HG03565 (cell line): ENCODE measurements around the gene YBEY.
A peak's percentile ranks its signal among the peaks of the same experiment; 100 is the strongest.
"Not testable (repeated sequence)": the region's sequence is repeated elsewhere in the genome, so short reads cannot be mapped to it uniquely, and the experiment has no call there.

Experiments
- ATAC-seq: cut with Tn5 transposase; IDR thresholded peaks from one replicate; pipeline ENCODE4 v1.9.1; 2021; ENCODE audit warnings: mild to moderate bottlenecking, moderate library complexity; ENCODE audit not compliant: unreplicated experiment

YBEY gene, protein sequence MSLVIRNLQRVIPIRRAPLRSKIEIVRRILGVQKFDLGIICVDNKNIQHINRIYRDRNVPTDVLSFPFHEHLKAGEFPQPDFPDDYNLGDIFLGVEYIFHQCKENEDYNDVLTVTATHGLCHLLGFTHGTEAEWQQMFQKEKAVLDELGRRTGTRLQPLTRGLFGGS

DNA sequence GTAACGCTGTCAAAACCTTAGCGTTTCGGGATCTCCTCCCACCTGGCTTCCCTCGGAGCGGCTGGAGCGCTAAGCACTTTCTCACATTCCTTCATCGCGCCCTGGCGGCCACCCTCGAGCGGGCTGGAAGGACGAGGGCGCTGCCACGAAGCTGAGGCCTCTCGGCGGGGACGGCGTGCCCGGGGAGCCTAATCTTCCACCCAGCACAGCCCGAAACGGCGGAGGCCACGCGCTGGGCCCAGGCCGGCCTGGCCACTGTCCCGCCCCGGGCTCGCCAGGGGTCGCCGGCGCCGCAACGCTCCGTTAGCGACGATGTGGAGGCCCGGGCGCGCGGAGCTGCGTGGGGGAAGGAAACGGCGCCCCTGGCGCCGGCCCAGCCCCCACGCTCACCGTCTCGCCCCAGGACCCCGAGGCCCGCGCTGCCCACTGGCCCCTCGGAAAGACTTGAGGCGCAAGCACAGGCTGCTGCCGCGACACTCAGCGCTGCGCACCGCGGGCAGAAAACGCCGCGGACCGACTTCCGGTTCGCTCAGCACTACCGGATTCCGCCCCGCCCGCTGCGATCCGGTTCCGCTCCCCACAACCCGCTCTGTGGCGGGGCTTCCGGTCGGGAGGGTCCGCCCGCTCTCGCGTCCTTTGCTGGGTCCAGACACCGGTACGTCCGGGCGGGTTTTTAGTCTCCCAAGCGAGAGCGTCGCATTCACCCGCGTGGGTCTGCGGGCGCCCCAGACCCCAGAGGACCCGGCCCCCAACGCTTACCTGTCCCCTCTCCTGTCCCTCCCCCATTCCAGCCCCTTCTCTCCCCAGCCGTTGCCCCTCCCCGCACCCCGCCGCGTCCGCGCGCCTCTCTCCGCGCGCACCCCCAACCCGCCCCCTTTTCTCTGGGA, at the start of gene YBEY:
TSS of gene YBEY (plus strand) at position 582 of the 887 bp plus-strand sequence. CDS start 572 bp downstream, outside the sequence.
- ATAC-seq = peak; percentile 73

DNA sequence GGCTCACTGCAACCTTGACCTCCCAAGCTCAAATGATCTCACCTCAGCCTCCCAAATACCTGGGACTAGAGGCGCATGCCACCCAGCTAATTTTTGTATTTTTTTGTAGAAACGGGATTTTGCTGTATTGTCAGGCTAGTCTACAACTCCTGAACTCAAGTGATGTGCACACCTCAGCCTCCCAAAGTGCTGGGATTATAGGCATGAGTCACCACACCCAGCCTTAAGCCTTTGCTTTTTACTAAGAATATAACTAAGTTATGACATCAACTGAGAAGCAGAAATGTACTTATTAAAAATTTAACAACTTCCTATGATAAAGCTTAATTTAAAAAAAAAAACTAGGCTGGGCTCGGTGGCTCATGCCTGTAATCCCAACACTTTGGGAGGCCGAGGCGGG, 48.7 kb upstream of the YBEY start:
- ATAC-seq = no peak

DNA sequence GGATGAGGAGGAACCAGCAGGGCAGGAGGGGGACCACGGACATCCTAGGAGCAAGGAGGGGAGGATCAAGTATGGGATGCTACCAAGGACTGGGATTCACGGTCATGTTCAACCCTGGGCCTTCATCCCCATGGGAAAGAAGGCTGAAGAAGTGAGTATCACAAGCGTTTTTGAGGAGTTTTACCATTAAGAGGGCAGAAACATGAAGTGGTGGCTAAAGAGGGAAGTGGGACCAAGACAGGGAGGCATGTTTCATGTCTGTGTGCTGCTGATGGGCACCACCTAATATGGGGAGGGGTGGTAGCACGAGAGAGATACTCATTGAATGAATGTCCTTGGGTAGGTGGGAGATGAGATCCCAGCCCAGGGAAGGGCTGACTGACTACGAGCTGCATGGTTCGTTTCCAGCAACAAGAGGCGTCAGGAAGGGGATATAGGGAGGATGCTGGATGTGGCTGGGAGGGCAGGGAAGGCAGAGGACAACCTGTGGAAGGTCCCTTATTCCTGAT, 46.3 kb upstream of the YBEY start:
- no peak for ATAC-seq

DNA sequence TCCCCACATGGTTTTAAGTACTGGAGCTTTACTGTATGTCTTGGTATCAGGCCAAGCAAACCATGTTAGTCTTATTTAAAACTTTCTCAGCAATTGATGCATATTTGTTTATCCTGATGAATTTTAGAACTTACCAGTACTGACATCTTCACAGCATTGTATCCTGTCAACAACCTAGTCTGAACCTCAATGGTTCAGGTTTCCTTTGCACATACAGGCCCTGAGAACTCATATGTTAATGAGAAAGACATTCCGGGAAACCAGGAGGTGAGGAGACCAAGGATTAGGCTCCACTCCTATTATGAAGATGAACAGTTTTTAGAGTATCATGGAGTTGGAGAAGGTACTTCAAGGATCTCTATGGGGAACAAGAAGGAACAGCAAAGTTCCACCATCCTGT, 44.6 kb upstream of the YBEY start:
- ATAC-seq = not testable (repeated sequence)

DNA sequence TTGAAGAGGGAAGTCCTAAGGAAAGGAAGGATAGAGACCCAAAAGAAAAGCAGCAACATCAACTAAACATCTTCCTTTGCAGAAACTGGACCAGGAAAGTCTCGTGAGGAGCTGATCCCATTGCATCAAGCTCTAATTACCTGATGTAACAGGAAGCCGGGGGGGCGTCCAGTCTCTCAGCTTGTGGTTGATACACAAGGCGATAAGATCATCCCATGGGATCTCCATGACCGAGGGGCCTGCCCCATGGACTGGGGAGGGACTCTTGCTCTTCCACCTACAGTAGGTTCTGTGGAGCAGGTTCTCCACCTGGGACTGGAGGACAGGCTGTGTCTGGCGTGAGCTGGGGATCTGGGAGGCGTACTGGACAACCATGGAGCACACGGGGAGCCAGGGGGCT, 42.8 kb upstream of the YBEY start:
- no peak for ATAC-seq

DNA sequence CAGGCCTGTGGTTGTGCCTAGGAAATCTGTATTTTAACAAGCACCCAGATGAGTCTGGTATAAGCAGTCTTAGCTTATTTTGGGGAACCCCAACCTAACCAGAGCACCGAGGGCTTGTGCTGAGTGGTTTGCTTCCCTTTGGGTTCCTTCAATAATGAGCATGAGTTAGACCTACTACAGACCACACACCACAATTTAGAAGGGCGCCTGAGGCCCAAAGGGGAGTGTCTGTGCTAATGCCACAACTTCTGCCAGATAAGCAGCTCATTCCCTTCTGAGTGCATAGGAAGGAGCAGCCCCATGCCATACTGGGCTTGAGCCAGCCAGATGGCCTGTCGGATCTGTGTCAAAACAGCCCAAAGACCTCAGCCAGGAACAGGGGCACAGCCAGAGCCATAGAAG, 42.2 kb upstream of the YBEY start:
- ATAC-seq = no peak

DNA sequence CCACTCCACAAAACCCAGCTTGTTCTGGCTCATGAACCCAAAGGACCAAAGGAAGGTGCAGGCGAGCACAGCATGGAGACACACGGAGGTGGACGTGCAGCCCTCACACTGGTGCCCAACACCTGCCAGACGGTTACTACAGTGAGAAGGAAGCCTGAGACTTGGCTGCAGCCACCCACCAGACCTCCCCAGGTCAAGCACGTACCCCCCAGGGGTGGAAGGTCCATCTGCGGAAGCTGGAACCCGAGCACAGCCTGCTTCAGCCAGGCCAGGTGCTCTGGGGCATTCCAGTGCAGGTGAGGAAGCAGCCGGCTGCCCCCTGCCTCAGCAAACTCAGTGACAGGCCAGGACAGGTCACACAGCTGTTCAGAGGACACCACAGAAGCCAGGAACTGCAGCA, 41.5 kb upstream of the YBEY start:
- no peak for ATAC-seq

DNA sequence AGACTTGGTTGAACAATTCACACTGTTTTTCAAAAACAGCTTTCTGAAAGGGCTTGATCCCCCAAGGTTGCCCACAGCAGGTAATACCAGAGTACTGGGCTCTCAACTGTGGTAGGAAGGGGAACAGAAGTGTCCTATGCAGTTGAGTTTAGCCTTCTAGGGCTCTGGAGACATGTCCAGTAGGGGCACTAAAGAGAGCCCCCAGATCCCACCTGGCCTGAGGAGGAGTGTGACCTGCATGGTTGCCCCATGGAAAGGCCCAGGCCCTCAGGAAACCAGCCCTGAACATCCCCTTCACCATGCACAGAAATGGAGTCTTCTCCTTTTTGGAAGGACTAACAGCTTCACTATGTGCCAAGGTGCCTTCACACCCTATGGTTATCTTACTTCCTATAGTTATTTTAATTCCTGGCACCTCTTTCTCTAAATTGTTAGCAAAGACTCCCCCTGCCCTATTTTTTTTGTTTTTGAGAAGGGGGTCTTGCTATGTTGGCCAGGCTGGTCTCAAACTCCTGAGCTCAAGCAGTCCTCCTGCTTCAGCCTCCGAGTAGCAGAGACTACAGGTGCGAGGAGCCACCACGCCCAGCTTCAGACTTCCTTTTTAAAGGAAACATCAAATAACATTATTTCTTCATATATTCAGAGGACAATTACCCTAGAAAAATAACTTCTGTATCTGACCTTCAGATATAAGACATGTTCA, 40.8 kb upstream of the YBEY start:
- ATAC-seq = no peak

DNA sequence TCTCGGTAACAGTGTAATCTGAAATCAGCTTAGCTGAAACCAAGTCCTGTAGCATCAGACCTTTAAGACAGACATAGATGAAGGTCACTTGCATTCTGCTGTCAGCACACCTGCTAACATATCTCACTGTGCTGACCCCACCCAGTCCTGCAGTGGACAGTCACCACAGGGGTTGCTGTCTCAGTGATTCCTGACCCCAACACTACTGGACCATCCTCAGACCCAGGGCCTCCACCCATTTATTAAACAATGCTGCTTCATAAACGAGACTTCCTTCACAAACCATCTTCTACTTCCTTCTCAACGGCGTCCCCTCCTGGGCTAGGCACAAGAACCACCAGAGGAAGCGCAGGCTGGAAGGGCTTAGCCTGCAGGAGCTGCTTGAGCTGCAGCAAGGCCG, 39.8 kb upstream of the YBEY start:
- no peak for ATAC-seq

DNA sequence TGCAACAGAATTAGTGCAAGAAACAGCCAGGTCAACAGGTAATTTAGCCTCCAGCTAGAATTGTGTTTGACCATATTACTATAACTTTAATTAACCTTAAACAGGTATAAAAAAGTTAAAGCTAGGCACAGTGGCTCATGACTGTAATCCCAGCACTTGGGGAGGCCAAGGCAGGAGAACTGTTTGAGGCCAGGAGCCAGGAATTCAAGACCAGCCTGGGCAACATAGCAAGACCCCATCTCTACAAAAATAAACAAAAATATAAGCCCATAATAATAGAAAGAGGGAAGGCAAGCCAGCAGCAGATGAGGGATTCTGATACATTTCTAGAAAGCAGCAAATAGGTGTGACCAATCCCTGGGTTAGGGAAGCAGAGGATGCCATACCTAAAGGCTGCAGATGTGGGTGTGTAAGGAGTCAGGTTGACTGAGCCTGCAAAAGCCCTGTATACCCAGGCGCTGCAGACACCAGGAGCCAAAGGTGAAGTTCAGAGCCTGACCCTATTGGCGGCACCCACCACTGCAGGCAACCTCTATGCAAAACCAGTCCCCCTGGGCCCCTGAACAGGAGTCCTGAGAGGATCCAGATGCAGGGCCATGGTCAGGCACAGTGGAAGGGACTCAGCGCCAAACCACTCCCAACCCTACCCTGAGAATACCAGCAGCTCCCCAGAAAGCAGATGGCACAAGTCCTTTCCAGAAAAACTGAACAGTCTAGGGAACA, 38.3 kb upstream of the YBEY start:
- no peak for ATAC-seq

DNA sequence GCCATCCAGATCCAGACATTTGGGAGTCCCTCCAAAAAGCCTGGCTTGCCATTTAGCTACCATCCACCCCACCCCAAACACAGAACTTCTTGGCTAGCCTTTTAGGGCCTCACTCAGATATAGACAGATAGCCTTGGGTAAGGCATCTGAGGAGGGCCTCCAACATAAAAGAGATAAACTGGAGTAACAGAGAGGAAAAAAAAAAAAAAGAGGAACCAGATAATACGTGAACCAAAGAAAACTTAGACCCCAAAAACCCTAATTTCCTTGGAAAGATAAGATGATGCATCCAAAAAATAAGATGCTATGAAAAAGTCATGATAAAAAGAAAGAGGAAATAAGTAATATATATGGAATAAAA, 37.7 kb upstream of the YBEY start:
- no peak for ATAC-seq

DNA sequence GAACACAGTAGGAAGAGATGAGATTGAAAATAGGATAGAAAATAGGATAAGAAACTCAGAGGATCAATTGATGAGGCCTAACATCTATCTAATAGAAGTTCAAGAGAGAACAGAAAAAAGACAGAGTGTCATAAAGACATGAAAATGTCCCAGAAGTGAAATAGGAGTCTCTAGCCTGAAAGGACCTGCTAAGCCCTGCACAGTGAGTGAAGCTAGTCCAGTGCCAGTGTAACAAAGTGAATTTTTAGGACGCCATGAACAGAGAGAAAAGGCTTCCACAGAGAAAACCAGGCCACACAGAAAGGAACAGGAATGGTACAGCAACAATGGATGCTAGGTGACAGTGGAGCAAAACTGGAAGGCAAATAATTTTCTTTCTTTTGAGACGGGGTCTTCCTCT, 37.3 kb upstream of the YBEY start:
- ATAC-seq = no peak

DNA sequence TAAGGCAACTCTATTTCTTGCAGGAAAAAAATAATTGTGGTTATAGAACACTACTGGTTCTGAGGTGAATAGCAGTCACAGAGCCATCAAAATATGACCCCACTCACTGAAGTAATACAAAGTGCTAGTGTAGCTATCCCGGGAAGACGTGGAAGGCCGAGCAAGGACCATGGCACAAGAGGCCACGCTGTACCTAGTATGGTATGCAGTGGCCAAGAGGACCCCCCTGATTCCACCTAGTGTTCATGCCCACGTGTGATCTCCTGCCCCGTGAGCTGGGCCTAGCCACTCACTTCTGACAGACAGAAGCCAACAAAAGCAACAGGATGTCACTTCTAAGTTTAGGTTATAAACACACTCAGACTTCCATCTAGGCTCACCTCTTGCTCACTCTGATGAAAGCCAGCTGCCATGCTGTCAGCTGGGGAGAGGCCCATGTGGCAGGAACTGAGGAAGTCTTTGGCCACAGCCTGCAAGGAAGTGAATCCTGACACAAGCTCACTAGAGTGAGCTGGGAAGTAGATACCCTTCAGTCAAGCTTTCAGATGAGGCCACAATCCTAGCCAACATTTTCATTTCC, 35.9 kb upstream of the YBEY start:
- ATAC-seq = no peak

DNA sequence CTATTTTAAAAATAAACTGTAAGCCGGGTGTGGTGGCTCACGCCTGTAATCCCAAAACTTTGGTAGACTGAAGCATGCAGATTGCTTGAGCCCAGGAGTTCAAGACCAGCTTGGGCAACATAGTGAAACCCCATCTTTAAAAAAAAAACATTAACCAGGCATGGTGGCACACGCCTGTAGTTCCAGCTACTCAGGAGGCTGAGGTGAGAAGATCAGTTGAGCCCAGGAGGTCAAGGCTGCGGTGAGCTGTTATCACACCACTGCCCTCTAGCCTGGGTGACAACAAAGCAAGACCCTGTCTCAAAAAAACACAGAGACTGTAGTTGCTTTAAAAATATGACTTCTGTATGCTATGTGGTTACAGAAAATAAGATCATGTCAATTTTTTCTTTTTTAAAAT, 33.3 kb upstream of the YBEY start:
- no peak for ATAC-seq

DNA sequence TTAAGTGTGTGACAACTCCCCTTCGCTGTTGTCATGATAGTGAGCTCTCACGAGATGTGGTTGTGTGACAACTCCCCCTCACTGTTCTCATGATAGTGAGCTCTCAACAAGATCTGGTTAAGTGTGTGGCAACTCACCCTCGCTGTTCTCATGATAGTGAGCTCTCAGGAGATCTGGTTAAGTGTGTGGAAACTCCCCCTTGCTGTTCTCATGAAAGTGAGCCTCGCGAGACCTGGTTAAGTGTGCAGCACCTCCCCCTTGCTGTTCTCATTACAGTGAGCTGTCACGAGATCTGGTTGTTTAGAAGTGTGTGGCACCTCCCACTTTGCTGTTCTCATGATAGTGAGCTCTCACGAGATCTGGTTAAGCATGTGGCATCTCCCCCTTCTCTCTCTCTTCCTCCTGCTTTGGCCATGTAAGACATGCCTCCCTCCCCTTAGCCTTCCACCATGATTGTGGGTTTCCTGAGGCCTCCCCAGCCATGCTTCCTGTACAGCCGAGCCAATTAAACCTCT, 32.5 kb upstream of the YBEY start:
- peak; percentile 67 for ATAC-seq

DNA sequence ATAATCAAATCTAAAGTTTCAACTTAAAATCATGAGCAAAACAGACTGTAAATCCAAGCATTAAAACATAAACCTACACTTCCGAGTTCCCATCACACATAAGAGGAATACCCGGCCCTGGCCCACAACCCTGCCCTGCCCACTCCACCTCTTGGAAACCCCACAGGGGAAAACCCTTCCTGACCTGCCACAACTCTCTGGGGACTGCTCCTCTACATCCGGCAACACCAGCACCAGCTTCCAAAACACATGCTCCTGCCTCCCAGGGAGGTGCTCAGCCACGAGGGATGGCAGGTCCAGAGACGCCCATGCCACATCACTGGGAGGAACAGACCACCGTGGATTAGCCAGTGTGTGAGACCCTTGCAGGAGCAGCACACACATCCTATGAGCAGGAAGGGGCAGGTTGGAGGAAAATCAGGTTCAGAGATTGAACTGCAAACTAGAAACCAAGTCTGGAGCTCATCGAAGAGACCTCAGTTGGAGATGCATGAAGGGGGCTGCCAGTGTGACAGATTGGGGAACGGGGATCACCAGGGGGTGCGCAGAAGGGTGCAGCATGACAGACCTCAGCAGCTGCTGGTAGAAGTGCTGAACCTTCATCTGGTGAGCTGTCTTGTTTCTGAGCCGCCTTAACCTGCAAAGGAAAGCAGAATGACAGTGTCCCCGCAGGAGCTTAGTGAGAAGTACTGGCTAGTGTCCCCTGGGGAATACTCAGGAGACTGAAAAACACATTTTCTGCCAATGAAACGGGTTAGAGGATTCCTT, 31.8 kb upstream of the YBEY start:
- ATAC-seq = no peak

DNA sequence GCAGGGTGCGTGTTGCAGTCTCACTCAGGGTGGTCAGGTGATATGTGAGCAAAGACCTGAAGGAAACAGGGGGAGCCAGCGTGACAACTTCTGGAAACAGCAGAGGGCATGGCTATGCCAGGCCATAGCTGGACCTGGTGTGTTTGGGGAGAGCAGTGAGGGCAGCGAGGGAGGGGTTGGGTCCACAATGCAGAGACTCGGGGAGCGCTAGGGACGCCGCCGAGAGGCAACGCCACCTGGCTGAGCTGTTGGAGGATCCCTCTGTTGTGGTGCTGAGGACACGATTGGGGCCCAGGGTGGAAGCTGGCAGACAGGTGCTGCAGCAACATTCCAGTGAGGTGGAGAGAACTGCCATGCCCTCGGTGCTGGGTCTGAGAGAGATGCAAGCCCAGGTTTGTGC, 31.0 kb upstream of the YBEY start:
- no peak for ATAC-seq

DNA sequence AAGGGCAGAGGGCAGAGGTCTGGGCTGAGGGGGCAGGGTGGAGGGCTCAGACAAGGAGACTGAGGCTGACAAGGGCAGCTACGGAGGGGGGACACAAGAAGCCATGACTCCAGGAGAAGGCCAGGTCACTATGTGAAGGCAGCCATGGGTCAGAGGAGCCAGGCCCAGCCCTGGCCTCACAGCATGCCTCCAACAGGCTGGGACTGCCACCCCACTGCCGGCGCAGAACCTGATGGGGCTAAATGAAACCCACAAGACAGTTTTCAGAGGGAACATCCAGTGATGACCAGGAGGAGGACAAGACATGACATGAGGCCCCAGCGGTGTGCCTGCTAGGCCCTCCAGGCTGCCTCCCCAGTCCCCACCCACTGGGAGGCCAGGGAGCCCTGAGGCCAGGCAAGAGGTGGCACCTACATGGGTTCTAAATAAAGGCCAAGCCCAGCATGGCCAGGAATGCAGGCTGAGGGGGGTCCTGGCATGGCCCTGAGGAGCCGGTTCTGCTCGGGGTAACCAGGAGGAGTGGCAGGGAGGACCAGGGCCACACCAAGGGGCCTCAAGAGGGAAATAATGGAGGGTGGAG, 30.3 kb upstream of the YBEY start:
- ATAC-seq = no peak

DNA sequence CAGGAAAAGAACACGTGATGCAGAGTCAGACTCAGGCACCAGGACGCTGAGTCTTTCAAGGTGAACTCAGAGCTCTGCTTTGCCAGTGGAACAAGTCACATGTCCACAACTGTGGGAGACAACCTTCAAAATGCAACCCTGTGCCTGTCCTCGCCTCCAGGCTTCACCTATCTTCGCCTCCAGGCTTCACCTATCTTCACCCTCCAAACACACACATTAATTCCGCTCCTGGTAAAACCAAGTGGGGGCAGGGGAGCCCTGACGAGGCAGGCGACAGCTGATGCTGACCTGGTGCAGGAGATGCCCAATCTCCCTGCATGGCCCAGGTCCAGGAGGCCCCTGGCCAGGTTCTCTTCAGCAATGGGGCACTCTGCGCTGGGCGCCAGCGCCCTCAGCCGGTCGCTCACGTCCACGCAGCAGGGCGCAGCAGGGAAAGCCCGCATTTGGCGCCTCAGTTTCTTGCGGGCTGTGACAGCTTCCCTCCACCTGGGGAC, 29.6 kb upstream of the YBEY start:
- ATAC-seq = no peak
